A673 (cell line): ENCODE results near the gene RNF149.

ENCODE experiments used
- CTCF ChIP-seq: fragments of 300-800, 200-600 bp; sonication (generic); conservative IDR thresholded peaks from 2 replicates; pipeline ENCODE4 v1.5.1; 2017; ENCODE audit warnings: low read depth, mild to moderate bottlenecking, antibody characterized with exemption, low read length, moderate library complexity, mixed read lengths
- EZH2 ChIP-seq: fragments of 200-600 bp; sonication (generic); IDR thresholded peaks from 2 replicates; pipeline ENCODE4 v1.6.1; 2017; ENCODE audit warnings: borderline replicate concordance, low read depth, mild to moderate bottlenecking, mixed read lengths, antibody characterized with exemption, low read length; ENCODE audit not compliant: poor library complexity, severe bottlenecking

- TF ChIP-seq CTCF (no peak; the same call in 1 of the 2 replicates), EZH2 (no peak)
Observed at GRCh38 chr2:101251844-101252407, 56.6 kb downstream of the RNF149 start.
